DMS79 (cell line): ENCODE measurements around the gene ATP6V1E1.
"Not testable (repeated sequence)": the region's sequence is repeated elsewhere in the genome, so short reads cannot be mapped to it uniquely, and the experiment has no call there.

Experiments
- DNase-seq: peaks from one replicate; lab custom pipeline; 2025; lab: John Stamatoyannopoulos, UW

ATP6V1E1 gene

DNA sequence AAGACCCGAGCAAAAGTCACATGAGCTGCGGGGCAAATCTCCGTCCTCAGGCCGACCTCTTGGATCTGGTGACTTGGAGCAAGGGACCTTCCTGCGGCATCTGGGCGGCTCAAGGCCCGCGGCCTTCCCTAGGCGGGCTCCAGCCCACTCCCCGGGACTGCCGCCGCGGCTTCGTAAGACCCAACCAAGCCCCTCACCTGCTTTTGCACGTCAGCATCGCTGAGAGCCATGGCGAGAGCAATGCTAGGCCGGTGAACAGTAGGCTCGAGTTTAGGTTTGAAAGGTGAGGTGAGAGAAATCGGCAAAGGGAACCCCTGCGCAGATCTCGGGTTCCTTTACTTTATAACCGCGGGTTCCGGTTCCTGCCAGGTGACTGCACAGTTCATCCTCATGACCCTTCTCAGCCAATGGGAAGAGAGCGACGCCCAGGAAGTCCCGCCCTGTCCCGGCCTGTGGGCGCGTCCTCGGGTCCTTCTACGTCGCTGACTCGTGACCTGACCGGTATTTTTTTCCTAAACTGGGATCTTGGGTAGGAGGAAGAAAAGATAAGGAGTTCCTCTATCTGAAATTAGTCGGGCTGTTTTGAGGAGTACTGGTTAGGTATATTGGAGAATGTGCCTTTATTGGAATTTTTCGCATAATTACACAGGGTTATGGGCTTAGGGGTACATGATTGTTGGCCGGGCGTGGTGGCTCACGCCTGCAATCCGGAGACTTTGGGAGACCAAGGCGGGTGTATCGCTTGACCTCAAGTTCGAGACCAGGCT is at the start of gene ATP6V1E1:
ATP6V1E1 (minus strand) TSS at position 344 of the 767 bp plus-strand sequence; CDS start at position 230, 114 bp downstream.
- DNase-seq: peak; percentile 84

DNA sequence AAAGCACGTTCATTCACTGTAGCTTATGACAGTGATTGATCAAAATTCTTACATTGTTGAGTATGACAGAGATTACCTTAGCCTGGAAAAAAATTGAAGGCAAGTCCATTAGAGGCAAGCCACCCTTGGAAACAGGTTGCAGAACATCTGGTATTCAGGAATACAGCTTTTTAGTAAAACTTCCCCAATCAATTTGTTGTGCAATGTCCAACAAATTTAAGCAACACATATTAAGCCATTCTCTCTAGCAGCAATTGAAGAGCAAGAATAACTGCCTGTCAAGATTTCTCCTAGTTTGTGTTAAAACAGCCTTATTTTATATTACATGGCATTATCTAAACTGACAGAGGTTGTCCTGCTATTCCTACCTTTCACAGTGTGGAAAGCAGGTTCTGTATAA is 47.0 kb upstream of the ATP6V1E1 start:
- DNase-seq: no peak

GRCh38 chr22:17674152-17674551 is 45.6 kb upstream of the ATP6V1E1 start:
- no peak for DNase-seq

DNA sequence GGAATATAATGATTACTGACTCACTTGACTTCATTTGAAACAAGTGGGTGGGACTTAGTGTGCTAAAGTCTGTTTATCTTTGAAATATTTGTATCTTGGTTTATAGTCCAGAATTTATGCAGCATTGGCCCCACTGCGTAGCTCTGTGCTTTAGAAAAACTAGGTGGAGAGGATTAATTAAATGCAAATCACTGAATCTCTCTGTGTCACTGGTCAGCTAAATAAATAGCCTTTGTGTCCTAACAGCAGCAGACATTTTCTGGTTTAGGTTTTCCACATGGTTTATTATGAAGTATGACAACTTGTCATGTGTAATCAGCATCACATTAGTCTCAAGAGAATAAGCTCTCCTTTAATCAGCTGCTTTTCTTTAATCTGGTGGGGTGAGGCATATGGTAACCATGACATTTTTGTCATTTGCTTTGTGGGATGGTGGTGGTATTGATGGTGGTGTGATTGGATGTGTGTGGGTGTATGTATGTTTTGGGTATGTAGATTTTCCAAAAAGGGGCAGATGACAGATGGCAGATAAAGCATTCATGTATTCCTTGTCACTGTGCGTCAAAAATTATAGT is 44.0 kb upstream of the ATP6V1E1 start:
- DNase-seq: no peak

- not testable (repeated sequence) for DNase-seq
These were observed 43.1 kb upstream of the ATP6V1E1 start for GRCh38 chr22:17671521-17672092.

- DNase-seq: no peak
These were observed 37.3 kb upstream of the ATP6V1E1 start for GRCh38 chr22:17665854-17666253.

GRCh38 chr22:17665248-17665647 is 36.7 kb upstream of the ATP6V1E1 start:
- no peak for DNase-seq

- no peak for DNase-seq
These were observed 36.0 kb upstream of the ATP6V1E1 start for GRCh38 chr22:17664414-17665055.

GRCh38 chr22:17656870-17657395 is 28.4 kb upstream of the ATP6V1E1 start:
- DNase-seq: no peak

GRCh38 chr22:17655289-17655688 is 26.7 kb upstream of the ATP6V1E1 start:
- no peak for DNase-seq

DNA sequence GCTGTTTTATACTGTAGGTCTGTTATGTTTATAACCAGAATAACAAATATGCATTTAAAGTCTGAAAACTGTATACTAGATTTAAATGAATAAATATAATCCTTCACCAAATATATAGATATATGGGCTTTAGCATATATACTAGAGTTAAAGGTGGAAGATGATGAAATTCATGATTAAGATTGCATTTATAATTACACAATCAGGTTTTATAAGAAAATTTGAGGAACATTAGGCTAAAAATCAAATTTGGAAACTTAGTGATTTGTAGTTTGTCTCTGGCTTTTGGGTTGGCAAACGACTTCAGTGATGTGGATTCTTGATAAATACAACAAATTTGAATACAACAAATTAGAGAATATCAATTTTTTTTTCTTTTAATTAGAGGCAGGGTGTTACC is 20.0 kb upstream of the ATP6V1E1 start:
- DNase-seq: no peak

DNA sequence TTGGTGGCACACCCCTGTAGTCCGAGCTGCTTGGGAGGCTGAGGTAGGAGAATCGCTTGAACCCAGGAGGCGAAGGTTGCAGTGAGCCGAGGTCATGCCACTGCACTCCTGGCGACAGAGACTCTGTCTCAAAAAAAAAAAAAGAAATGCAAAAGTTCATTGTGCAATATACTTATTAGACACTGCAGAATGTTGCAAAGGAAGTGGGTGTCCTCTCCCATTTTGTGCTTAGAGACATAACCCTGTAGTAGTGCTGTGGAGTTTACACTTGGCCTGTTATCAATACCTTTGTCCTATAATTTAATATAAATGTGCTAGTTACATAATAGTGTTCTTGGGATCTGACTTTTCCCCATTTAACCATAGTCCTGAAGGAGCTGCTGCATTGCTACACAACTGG is 19.4 kb upstream of the ATP6V1E1 start:
- no peak for DNase-seq

GRCh38 chr22:17647452-17647851 is 18.9 kb upstream of the ATP6V1E1 start:
- no peak for DNase-seq

DNA sequence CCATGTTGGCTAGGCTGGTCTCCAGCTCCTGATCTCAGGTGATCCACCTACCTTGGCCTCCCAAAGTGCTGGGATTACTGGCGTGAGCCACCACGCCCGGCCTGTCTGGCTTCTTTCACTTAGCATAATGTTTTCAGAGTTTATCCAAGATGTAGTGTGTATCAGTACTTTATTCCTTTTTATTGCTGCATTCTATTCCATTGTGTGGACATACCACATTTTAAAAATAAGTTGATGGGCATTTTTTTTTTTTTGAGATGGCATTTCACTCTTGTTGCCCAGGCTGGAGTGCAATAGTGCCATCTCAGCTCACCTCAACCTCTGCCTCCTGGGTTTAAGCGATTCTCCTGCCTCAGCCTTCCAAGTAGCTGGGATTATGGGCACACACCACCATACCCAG is 13.8 kb upstream of the ATP6V1E1 start:
- DNase-seq: not testable (repeated sequence)

GRCh38 chr22:17641269-17641668 is 12.7 kb upstream of the ATP6V1E1 start:
- no peak for DNase-seq

DNA sequence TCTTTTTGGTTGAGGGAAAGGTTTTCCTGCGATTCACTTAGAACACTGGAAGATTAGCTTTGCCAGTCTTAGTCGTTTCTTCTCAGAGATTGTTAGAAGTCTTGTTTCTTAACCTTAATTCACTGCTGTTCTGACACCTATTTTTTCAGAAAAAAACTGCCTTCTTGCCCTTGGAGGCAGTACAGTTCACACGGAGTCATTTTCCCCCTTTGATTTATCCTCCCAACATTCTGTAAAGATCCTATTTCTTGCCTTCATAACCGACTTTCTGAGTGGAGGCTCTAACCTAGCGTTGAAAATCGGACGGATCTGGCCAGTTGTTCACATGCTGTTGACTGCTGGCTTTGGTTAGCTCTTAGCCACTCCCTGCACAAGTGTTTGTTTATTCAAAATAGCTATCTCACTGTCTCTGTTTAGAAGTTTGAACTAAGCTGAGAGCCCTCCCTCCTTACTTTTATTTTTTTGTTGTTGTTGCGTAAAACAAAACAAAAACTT is 10.7 kb upstream of the ATP6V1E1 start:
- DNase-seq: no peak

DNA sequence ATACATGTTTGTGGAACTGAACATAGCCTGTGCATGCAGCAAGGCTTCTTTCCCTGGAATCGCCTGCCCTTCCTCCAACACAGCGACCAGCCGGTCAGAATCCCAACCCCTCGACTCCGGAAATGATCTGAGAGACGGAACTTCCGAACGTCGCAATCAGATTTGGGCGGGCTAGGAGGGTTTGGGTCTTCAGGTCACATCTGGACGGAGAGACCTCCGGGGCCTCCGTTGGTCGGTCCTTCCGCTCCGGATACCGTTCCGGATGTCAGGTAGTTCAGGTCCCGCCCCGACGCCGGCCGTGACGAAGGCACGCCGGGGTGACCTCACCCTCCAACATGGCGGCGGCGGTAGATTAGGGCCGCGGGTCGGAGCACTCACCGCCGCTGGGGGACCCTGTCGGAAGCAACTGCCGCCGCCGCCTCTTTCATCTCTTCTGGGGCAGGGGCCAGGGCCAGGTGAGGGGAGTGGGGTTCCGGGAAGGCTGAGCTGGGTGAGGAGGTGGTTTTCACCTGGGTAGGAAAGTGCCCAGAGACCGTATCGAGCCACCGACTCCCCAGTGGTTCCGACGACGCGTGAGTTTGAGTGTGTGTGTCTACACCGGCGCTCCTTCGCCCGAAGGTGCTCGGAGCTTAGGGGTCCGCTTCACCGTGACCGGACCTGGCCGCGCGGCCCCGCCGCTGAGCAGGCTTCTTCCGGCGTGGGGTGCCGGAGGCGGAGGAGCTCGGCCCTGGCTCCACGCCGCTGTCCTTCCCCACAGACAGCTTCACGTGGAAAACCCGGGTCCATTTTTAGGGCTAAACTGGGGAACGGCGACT is 10.1 kb upstream of the ATP6V1E1 start, which contains the start of gene BCL2L13:
BCL2L13 (plus strand) TSS at position 326 of the 815 bp plus-strand sequence. CDS start 16,955 bp downstream, outside the sequence.
- DNase-seq: peak; percentile 57

DNA sequence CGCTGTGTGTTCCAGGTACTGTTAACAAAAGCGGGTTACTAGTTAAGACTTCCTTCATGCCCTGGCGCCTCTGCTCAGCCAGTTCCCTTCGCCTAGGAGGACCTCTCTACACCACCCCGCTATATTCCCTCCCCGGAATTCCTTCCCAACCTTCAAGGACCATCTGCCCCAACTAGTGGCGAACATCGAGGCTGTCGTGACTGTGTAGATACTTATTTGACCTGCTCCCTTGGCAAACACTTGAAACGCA is 9.6 kb upstream of the ATP6V1E1 start:
- peak; percentile 56 for DNase-seq

DNA sequence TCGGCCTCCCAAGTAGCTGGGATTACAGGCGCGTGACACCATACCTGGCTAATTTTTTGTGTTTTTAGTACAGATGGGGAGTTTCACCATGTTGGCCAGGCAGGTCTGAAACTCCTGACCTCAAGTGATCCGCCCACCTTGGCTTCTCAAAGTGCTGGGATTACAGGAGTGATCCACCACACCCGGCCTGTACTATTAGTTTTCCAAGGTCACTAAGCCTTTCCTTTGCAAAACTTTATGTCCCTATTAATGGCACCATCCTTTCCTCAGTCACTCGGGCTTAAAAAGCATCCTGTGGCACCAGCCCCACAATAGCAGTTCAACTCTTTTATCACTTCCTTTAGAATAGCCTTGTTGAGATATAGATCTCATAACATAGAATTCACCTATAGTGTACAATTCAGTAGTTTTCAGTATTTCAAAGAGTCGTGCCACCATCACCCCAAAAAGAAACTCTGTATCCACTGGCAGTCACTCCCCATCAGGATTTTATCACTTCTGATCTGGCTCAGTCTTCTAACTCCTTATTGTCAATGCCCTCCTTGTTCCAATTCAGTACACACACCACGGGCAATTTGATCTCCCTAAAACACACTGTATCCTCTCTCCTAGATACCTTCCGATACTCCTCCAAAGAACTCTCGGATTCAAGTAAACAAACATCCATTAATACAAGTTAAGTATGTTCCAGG is 9.1 kb upstream of the ATP6V1E1 start:
- no peak for DNase-seq

DNA sequence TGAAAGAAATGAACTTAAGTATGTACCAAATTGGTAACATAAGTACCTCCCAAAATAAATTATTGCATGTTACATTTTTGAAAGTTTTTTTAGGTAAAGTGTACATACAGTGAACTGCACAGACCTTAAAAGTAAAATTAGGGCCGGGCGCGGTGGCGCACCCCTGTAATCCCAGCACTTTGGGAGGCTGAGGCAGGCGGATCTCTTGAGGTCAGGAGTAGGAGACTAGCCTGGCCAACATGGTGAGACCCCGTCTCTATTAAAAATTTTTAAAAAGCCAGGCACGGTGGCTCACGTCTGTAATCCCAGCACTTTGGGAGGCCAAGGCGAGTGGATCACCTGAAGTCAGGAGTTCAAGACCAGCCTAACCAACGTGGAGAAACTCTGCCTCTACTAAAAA is 8.3 kb upstream of the ATP6V1E1 start:
- DNase-seq: not testable (repeated sequence)

DNA sequence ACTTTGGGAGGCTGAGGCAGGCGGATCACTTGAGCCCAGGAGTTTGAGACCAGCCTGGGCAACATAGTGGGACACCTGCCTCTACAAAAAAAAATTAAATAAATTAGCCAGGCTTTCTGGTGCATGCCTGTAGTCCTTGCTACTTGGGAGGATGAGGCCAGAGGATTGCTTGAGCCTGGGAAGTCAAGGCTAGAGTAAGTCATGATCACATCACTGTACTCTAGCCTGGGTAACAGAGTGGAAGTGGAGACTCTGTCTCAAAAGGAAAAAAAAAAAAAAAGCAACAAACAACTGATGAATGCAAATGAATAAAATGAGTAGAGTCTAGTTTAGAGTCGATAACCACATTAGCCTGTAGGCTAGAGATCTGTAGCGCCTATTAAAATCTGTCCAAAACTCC is 6.1 kb upstream of the ATP6V1E1 start:
- DNase-seq: no peak
